H9 (cell line): ENCODE measurements around the gene OTOF. TPM values are rescaled to one million over a fixed set of nuclear protein-coding genes. Genes with fewer than 3 reads are reported as not detected.

Experiments
- DNase-seq: peaks from one replicate; pipeline ENCODE4 v3.0.0-alpha.2; 2017
- H2AFZ ChIP-seq: one replicate; pipeline ENCODE4 v1.6.1; 2013; ENCODE audit warnings: mild to moderate bottlenecking, low read length, control low read depth, moderate library complexity
- H2AK5ac ChIP-seq: 2 replicates; pipeline ENCODE4 v1.6.1; 2013; ENCODE audit warnings: low read length, control low read depth, mixed read lengths; ENCODE audit not compliant: insufficient read length
- H2BK120ac ChIP-seq: one replicate; pipeline ENCODE4 v1.6.1; 2013; ENCODE audit warnings: low read depth, mild to moderate bottlenecking, low read length, control low read depth, inconsistent platforms; ENCODE audit not compliant: poor library complexity, severe bottlenecking
- H2BK12ac ChIP-seq: 2 replicates; pipeline ENCODE4 v1.6.1; 2013; ENCODE audit warnings: low read length, control low read depth, mixed read lengths, low read depth; ENCODE audit not compliant: insufficient read length
- H2BK15ac ChIP-seq: 2 replicates; pipeline ENCODE4 v1.6.1; 2013; ENCODE audit warnings: low read depth, low read length, control low read depth
- H2BK20ac ChIP-seq: one replicate; pipeline ENCODE4 v1.6.1; 2013; ENCODE audit warnings: low read depth, mild to moderate bottlenecking, low read length, control low read depth, inconsistent platforms; ENCODE audit not compliant: poor library complexity, severe bottlenecking
- H2BK5ac ChIP-seq: 2 replicates; pipeline ENCODE4 v1.6.1; 2013; ENCODE audit warnings: low read length, control low read depth, mixed read lengths; ENCODE audit not compliant: insufficient read length
- H3K14ac ChIP-seq: 2 replicates; pipeline ENCODE4 v1.6.1; 2013; ENCODE audit warnings: low read length, control low read depth; ENCODE audit not compliant: insufficient read depth
- H3K18ac ChIP-seq: 2 replicates; pipeline ENCODE4 v1.6.1; 2013; ENCODE audit warnings: low read depth, mild to moderate bottlenecking, mixed read lengths, low read length, control low read depth; ENCODE audit not compliant: insufficient read length
- H3K23ac ChIP-seq: 2 replicates; pipeline ENCODE4 v1.6.1; 2013; ENCODE audit warnings: low read length, control low read depth, mixed read lengths, low read depth; ENCODE audit not compliant: insufficient read length
- H3K23me2 ChIP-seq: 2 replicates; pipeline ENCODE4 v1.6.1; 2013; ENCODE audit warnings: low read depth, mild to moderate bottlenecking, mixed read lengths, low read length, control low read depth; ENCODE audit not compliant: insufficient read length, poor library complexity, severe bottlenecking
- H3K27ac ChIP-seq: 2 replicates; pipeline ENCODE4 v1.5.1; 2013; ENCODE audit warnings: low read length, control low read depth, mixed read lengths, low read depth; ENCODE audit not compliant: insufficient read length
- H3K27me3 ChIP-seq: 2 replicates; pipeline ENCODE4 v1.6.1; 2013; ENCODE audit warnings: low read length, control low read depth, inconsistent platforms; ENCODE audit not compliant: insufficient read depth
- H3K4ac ChIP-seq: 2 replicates; pipeline ENCODE4 v1.6.1; 2013; ENCODE audit warnings: low read depth, mild to moderate bottlenecking, control low read depth, inconsistent platforms, low read length, moderate library complexity
- H3K4me1 ChIP-seq: 2 replicates; pipeline ENCODE4 v1.6.1; 2013; ENCODE audit warnings: low read length, control low read depth, inconsistent platforms; ENCODE audit not compliant: insufficient read depth
- H3K4me2 ChIP-seq: 2 replicates; pipeline ENCODE4 v1.6.1; 2013; ENCODE audit warnings: low read length, control low read depth, mixed read lengths; ENCODE audit not compliant: insufficient read length, insufficient read depth
- H3K56ac ChIP-seq: 2 replicates; pipeline ENCODE4 v1.6.1; 2013; ENCODE audit warnings: low read depth, mild to moderate bottlenecking, mixed read lengths, low read length, control low read depth; ENCODE audit not compliant: insufficient read length
- H3K79me1 ChIP-seq: 2 replicates; pipeline ENCODE4 v1.6.1; 2013; ENCODE audit warnings: low read depth, mild to moderate bottlenecking, moderate library complexity, low read length, control low read depth, inconsistent platforms; ENCODE audit not compliant: insufficient read depth, poor library complexity, severe bottlenecking
- H3K79me2 ChIP-seq: 2 replicates; pipeline ENCODE4 v1.6.1; 2013; ENCODE audit warnings: low read length, control low read depth, inconsistent platforms; ENCODE audit not compliant: insufficient read depth
- H3K9ac ChIP-seq: 2 replicates; pipeline ENCODE4 v1.6.1; 2013; ENCODE audit warnings: low read length, control low read depth, mixed read lengths; ENCODE audit not compliant: insufficient read length; ENCODE audit errors: extremely low read depth
- H3K9me3 ChIP-seq: one replicate; pipeline ENCODE4 v1.6.1; 2013; ENCODE audit warnings: low read depth, low read length, inconsistent platforms; ENCODE audit not compliant: control insufficient read depth
- H3T11ph ChIP-seq: one replicate; pipeline ENCODE4 v1.6.1; 2013; ENCODE audit warnings: mild to moderate bottlenecking, low read length, control low read depth, inconsistent platforms
- H4K20me1 ChIP-seq: one replicate; pipeline ENCODE4 v1.6.1; 2013; ENCODE audit not compliant: control insufficient read depth, insufficient read length, insufficient read depth
- H4K5ac ChIP-seq: 2 replicates; pipeline ENCODE4 v1.6.1; 2013; ENCODE audit warnings: low read depth, mild to moderate bottlenecking, mixed read lengths, low read length, control low read depth; ENCODE audit not compliant: insufficient read length
- H4K8ac ChIP-seq: replicated peaks from 2 replicates; pipeline ENCODE4 v1.6.1; 2013; ENCODE audit warnings: low read length, control low read depth, mixed read lengths, low read depth; ENCODE audit not compliant: insufficient read length
- H4K91ac ChIP-seq: 2 replicates; pipeline ENCODE4 v1.6.1; 2013; ENCODE audit warnings: low read depth, mild to moderate bottlenecking, moderate library complexity, mixed read lengths, low read length, control low read depth; ENCODE audit not compliant: insufficient read length
- H3K27ac Mint-ChIP-seq, 3 experiments: 2 replicates in 2 of 3; 3 replicates in 1 of 3; pipeline ENCODE4 v1.8.0; 2020 to 2021; ENCODE audit warnings: mixed read lengths in 3 of 3, mild to moderate bottlenecking in 1 of 3, moderate library complexity in 1 of 3
- H3K27me3 Mint-ChIP-seq: 2 replicates; pipeline ENCODE4 v1.8.0; 2021; ENCODE audit warnings: low read depth, mild to moderate bottlenecking, moderate library complexity, mixed read lengths
- H3K36me3 Mint-ChIP-seq, 3 experiments: 2 replicates in 2 of 3; 3 replicates in 1 of 3; pipeline ENCODE4 v1.8.0; 2020 to 2021; ENCODE audit warnings: low read depth in 3 of 3, mixed read lengths in 3 of 3; ENCODE audit not compliant: insufficient read depth in 1 of 3
- H3K4me1 Mint-ChIP-seq, 2 experiments: 2 replicates each; pipeline ENCODE4 v1.8.0; 2020; ENCODE audit warnings: mixed read lengths in 2 of 2
- H3K4me3 Mint-ChIP-seq, 2 experiments: 2 replicates in 1 of 2; 3 replicates in 1 of 2; pipeline ENCODE4 v1.8.0; 2020 to 2021; ENCODE audit warnings: mild to moderate bottlenecking in 2 of 2, mixed read lengths in 2 of 2, moderate library complexity in 1 of 2
- H3K9me3 Mint-ChIP-seq, 2 experiments: 2 replicates in 1 of 2; 3 replicates in 1 of 2; pipeline ENCODE4 v1.8.0; 2020; ENCODE audit warnings: mild to moderate bottlenecking in 2 of 2, mixed read lengths in 2 of 2, moderate library complexity in 1 of 2
- CTCF ChIP-seq: fragments of 200-600 bp; sonication (generic); conservative IDR thresholded peaks from 3 replicates; pipeline ENCODE4 v1.8.0; 2021; ENCODE audit warnings: antibody characterized with exemption, mild to moderate bottlenecking
- total RNA-seq: library from RNA; stranded (reverse); gene quantifications from 2 replicates; pipeline ENCODE4 v1.2.1, GENCODE V29; 2021

Gene OTOF
- total RNA-seq, 1 experiment from 2014 or later = 0.35 TPM

GRCh38 chr2:26432363-26432762 lies 45.6 kb downstream of the OTOF start:
- H3K14ac ChIP-seq = no peak overlapping the region
- no peak overlapping the region for H3K4ac ChIP-seq
- peaks cover 0 to 7% of the 10 kb centered on the region in 2 experiments; a peak in 1 of 4 replicates for H3K4me1 Mint-ChIP-seq
- H4K91ac ChIP-seq = no peak overlapping the region
- H3K4me3 Mint-ChIP-seq = no peak overlapping the region
- H2BK20ac ChIP-seq = no peak overlapping the region
- TF ChIP-seq CTCF = no peak
- no peak overlapping the region for H2AK5ac ChIP-seq
- 0 out of 2 replicates have a peak, but pooled peaks cover 1% of the 10 kb centered on the region for H3K4me1 ChIP-seq
- no peak overlapping the region for H3K4me2 ChIP-seq
- H3K27me3 ChIP-seq = no peaks in the 10 kb centered on the region
- no peak overlapping the region for H3K23ac ChIP-seq
- H2BK120ac ChIP-seq = no peak overlapping the region
- H3K79me2 ChIP-seq = no peaks in the 10 kb centered on the region
- peaks cover 3% of the 10 kb centered on the region; the same call in 1 of the 2 replicates for H3K27me3 Mint-ChIP-seq
- no peaks in the 10 kb centered on the region for H3K36me3 Mint-ChIP-seq
- no peaks in the 10 kb centered on the region for H3K9me3 ChIP-seq
- no peak overlapping the region for H2BK5ac ChIP-seq
- H2BK15ac ChIP-seq = no peak overlapping the region
- H4K20me1 ChIP-seq = no peaks in the 10 kb centered on the region
- H3K9me3 Mint-ChIP-seq = no peaks in the 10 kb centered on the region
- H3K56ac ChIP-seq = no peak overlapping the region
- H4K5ac ChIP-seq = no peak overlapping the region
- peaks cover 3% of the 10 kb centered on the region for H3K23me2 ChIP-seq
- no peak for DNase-seq
- H3K27ac Mint-ChIP-seq = no peak overlapping the region; a peak in 1 of 7 replicates
- no peak overlapping the region for H3K18ac ChIP-seq
- no peak overlapping the region for H2AFZ ChIP-seq
- H3T11ph ChIP-seq = no peak overlapping the region
- H2BK12ac ChIP-seq = no peak overlapping the region
- no peak overlapping the region for H3K9ac ChIP-seq
- no peak overlapping the region for H3K27ac ChIP-seq
- no peaks in the 10 kb centered on the region for H3K79me1 ChIP-seq
- no peak overlapping the region for H4K8ac ChIP-seq
